ENCODE data around the gene DUS4L. TPM values are rescaled to one million over a fixed set of nuclear protein-coding genes. Genes with fewer than 3 reads are reported as not detected.

The DUS4L gene, protein sequence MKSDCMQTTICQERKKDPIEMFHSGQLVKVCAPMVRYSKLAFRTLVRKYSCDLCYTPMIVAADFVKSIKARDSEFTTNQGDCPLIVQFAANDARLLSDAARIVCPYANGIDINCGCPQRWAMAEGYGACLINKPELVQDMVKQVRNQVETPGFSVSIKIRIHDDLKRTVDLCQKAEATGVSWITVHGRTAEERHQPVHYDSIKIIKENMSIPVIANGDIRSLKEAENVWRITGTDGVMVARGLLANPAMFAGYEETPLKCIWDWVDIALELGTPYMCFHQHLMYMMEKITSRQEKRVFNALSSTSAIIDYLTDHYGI
- 10 to 100 TPM; 17.4 to 17.9 TPM for total RNA-seq

DNA sequence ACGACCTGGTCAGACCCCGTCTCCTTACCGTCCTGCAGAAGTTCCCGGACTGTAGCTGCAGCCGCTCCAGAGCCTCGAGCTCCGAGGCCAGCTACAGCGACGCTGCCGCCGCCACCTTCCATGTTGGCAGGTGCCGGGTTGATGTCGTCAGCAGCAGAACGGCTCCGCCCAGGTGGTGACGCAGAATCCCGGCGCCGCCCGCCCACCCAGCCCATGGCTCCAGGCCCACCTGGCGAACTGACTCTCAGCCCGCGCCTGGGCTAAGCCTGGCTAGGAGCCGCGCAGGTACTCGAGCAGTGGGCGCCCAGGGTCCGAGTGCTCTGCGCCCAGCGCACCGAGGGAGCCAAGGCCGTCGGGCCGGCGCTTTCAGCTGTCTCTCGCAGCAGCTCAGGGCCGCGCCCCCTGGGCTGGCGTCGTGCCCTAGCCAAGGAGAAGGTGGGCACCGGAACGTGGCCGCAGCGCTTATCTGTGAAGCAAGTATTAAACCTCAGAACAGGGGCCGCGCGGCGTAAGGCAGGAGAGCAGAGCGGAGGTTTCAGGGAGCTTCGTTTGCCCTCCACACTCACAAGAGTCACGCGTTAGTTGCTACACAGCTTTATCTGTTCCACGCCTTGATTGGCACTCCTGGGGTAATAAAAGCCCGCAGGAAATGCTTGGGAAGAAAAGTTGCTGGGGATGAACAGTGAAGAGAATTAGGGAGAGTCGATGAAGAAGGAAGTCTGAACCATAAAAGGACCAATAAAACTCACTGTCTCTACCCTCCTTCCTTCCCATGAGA lies at the start of gene DUS4L, which contains the start of gene COG5:
DUS4L (plus strand) TSS at position 197 of the 778 bp plus-strand sequence. CDS start 3,100 bp downstream, outside the sequence.
COG5 (minus strand) TSS at position 146 of the 778 bp plus-strand sequence; CDS start at position 122, 24 bp downstream.
- Mint-ChIP-seq H3K36me3 (ENCODE audit: low read depth) (peaks cover 9% of the 10 kb centered on the region), H3K27ac (peak within 1 kb of the TSS; percentile 97), H3K27me3 (no peaks in the 10 kb centered on the region), H3K4me3 (peak within 1 kb of the TSS; percentile 84), H3K4me1 (ENCODE audit: low read depth) (peaks cover 56% of the 10 kb centered on the region), H3K9me3 (no peaks in the 10 kb centered on the region)
- ChIA-PET POLR2A (interaction anchor here (0.8 to 1.5 kb wide), 8 partner anchors 10 to 179 kb away, joined by 3 to 9 read pairs (median 3); partner anchors contain the start of gene BCAP29), CTCF (interaction anchor here (1.1 to 1.8 kb wide), 5 partner anchors 13 to 311 kb away, joined by 3 to 6 read pairs (median 3); no protein-coding TSS in a partner anchor)
- intact Hi-C loops (cut with micrococcal nuclease), result no loop called here
- DNase-seq (peak; percentile 87), ATAC-seq (peak; percentile 89)
- TF ChIP-seq, protein P1, sequence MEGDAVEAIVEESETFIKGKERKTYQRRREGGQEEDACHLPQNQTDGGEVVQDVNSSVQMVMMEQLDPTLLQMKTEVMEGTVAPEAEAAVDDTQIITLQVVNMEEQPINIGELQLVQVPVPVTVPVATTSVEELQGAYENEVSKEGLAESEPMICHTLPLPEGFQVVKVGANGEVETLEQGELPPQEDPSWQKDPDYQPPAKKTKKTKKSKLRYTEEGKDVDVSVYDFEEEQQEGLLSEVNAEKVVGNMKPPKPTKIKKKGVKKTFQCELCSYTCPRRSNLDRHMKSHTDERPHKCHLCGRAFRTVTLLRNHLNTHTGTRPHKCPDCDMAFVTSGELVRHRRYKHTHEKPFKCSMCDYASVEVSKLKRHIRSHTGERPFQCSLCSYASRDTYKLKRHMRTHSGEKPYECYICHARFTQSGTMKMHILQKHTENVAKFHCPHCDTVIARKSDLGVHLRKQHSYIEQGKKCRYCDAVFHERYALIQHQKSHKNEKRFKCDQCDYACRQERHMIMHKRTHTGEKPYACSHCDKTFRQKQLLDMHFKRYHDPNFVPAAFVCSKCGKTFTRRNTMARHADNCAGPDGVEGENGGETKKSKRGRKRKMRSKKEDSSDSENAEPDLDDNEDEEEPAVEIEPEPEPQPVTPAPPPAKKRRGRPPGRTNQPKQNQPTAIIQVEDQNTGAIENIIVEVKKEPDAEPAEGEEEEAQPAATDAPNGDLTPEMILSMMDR (IDR thresholded peaks at IDR 0.05), result no peak

DNA sequence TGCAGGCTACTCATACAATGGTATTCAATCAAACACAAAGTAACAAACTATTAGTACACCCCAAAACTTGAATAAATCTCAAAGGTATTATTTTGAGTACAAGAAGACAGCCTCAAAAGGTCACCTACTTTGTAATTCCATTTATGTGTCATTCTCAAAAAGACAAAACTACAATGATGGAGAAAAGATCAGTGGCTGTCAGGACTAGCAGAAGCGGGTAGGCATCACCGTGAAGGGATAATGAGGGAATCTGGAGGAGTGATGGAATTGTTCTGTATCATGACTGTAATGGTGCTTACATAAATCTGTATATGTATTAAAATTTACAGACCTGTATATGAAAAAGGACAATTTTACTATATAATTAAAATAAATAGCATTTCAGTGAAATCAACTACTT lies 37.1 kb upstream of the DUS4L start:
- no peak for DNase-seq
- CTCF ChIA-PET, result no interaction called here
- peaks cover 9% of the 10 kb centered on the region for H3K4me1 Mint-ChIP-seq (ENCODE audit: low read depth)

DNA sequence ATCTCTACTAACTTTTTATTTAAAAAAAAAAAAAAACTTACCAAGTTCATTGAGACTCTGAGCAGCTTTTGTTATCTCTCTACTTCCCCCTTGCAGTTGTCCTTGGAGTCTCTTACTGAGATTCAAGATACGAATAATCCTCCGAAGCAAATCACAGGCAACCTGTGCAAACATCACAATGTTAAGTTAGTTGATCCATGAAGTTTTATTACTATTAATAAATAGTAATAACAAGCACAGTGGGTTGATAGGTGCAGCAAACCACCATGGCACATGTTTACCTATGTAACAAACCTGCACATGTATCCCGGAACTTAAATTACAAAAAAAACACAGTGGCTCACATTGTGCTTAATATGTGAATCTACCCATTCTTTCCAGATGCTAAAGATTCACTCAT lies 36.6 kb upstream of the DUS4L start:
- Mint-ChIP-seq H3K4me3 (no peak overlapping the region), H3K27ac (no peak overlapping the region), H3K36me3 (ENCODE audit: low read depth) (peaks cover 33% of the 10 kb centered on the region), H3K4me1 (ENCODE audit: low read depth) (peaks cover 9% of the 10 kb centered on the region), H3K27me3 (no peaks in the 10 kb centered on the region), H3K9me3 (no peaks in the 10 kb centered on the region)
- DNase-seq (no peak), ATAC-seq (no peak)
- ChIA-PET CTCF (interaction anchor here (1.6 kb wide), 1 partner anchor 11 kb away, joined by 4 read pairs; no protein-coding TSS in a partner anchor), POLR2A (no interaction called here)
- TF ChIP-seq, protein P1 (IDR thresholded peaks at IDR 0.05), result no peak
- intact Hi-C loops (cut with micrococcal nuclease), result no loop called here

More for the DNA sequence above, 37.1 kb upstream of the DUS4L start:
- Mint-ChIP-seq H3K9me3 (no peaks in the 10 kb centered on the region), H3K36me3 (ENCODE audit: low read depth) (peaks cover 36% of the 10 kb centered on the region), H3K27ac (no peak overlapping the region), H3K4me3 (no peak overlapping the region), H3K27me3 (no peaks in the 10 kb centered on the region)
- intact Hi-C loops (cut with micrococcal nuclease), result no loop called here
- no peak for ATAC-seq
- POLR2A ChIA-PET, result no interaction called here
- TF ChIP-seq, protein P1 (IDR thresholded peaks at IDR 0.05), result no peak

DNA sequence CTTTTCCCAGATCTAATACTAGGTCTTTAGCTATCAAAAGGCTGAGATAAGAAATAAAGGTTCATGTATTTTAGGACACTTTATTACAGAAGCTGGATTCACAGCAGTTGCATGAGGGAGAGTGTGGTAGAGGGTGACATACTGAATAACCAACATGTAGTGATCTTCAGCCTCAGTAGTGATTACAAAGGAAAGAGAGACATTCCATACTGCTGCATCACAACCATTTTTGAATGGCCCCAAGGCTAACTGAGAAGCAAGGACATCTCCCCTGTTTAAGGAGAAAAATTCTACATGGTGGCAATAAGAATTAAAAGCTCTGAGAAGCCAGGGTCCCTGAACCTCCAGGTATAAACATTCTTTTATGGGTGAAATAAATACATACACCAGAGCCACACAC lies 35.3 kb upstream of the DUS4L start:
- Mint-ChIP-seq H3K4me1 (ENCODE audit: low read depth) (peaks cover 12% of the 10 kb centered on the region), H3K4me3 (no peak overlapping the region), H3K9me3 (no peaks in the 10 kb centered on the region), H3K27ac (no peak overlapping the region), H3K27me3 (no peaks in the 10 kb centered on the region), H3K36me3 (ENCODE audit: low read depth) (peaks cover 31% of the 10 kb centered on the region)
- no peak for ATAC-seq
- POLR2A ChIA-PET, result interaction anchor here (0.7 kb wide), 1 partner anchor 42 kb away, joined by 4 read pairs; no protein-coding TSS in a partner anchor
- TF ChIP-seq, protein P1 (IDR thresholded peaks at IDR 0.05), result no peak
- intact Hi-C loops (cut with micrococcal nuclease), result no loop called here
- CTCF ChIA-PET, result interaction anchor here (1.6 kb wide), 1 partner anchor 10 kb away, joined by 4 read pairs; no protein-coding TSS in a partner anchor
- DNase-seq, result no peak

All from activated CD8-positive, alpha-beta T cell treated with anti-CD3 and anti-CD28 coated beads for 36 hours (primary cell).